ENCODE results near the gene TMCO1. TPM values are rescaled to one million over a fixed set of nuclear protein-coding genes. Genes with fewer than 3 reads are reported as not detected.

Gene TMCO1
- total and polyA plus RNA-seq, 12 donors: 22.6 to 75.2 (median 48.4) TPM

DNA sequence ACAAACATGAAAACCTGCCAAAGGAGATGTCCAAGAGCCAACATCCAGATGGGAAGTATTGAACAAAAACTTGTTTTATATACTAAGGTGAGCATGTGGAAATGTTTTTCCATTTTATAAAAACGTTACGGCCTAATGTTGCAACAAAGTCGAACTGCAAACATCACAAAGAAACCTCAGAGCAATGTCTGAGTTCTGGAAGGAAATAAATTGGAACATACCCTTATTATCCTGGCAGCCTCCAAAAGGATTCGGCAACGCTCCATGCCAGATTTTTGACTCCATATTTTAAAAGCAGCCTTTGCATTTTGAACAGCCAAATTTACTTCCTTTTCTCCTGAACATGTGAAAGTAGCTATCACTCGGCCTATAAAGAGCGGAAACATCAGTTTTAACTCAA is 73.6 kb downstream of the TMCO1 start:
- Histone ChIP-seq H3K27me3 (no peaks in the 10 kb centered on the region), H3K9me3 (no peaks in the 10 kb centered on the region), H3K4me3 (no peak overlapping the region), H3K4me1 (peaks cover 4 to 39% (median 22%) of the 10 kb centered on the region in 9 donors), H3K36me3 (peaks cover 0 to 32% (median 0%) of the 10 kb centered on the region in 9 donors), H3K27ac (peak overlapping the region in 1 of 10 donors; percentile 25)
- TF ChIP-seq, protein P1, sequence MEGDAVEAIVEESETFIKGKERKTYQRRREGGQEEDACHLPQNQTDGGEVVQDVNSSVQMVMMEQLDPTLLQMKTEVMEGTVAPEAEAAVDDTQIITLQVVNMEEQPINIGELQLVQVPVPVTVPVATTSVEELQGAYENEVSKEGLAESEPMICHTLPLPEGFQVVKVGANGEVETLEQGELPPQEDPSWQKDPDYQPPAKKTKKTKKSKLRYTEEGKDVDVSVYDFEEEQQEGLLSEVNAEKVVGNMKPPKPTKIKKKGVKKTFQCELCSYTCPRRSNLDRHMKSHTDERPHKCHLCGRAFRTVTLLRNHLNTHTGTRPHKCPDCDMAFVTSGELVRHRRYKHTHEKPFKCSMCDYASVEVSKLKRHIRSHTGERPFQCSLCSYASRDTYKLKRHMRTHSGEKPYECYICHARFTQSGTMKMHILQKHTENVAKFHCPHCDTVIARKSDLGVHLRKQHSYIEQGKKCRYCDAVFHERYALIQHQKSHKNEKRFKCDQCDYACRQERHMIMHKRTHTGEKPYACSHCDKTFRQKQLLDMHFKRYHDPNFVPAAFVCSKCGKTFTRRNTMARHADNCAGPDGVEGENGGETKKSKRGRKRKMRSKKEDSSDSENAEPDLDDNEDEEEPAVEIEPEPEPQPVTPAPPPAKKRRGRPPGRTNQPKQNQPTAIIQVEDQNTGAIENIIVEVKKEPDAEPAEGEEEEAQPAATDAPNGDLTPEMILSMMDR (IDR thresholded peaks at IDR 0.05): no peak
- 66 to 74% methylated on average over 7 of the region's 7 CpGs for WGBS, 2 donors
- intact Hi-C loops (cut with DNase I): loop anchor here in 5 of 10 donors (5.0 to 10.0 kb wide), 6 partner anchors 63 to 320 kb away; partner anchors contain the start of gene MGST3 (in 2 of the 5)
- ATAC-seq (no peak), DNase-seq (no peak)

DNA sequence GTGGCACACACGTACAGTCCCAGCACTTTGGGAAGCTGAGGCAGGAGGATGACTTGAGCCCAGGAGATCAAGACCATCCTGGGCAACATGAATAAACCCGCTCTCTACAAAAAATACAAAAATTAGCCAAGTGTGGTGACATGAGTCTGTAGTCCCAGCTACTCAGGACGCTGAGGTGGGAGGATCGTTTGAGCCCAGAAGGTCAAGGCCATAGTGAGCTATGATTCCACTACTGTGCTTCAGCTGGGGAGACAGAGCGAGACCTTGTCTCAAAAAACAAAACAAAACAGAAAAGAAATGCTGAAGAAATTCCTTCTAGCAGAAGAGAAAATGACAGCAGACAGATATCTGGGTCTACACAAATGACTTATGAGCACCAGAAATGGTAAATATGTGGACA is 80.6 kb downstream of the TMCO1 start:
- TF ChIP-seq, protein P1 (IDR thresholded peaks at IDR 0.05): no peak
- H3K36me3 ChIP-seq: peaks cover 0 to 75% (median 0%) of the 10 kb centered on the region in 9 donors
- H3K9me3 ChIP-seq: no peaks in the 10 kb centered on the region
- no peaks in the 10 kb centered on the region for H3K27me3 ChIP-seq
- no peak for ATAC-seq
- intact Hi-C loops (cut with DNase I): loop anchor here in 1 of 10 donors (5.0 kb wide), 1 partner anchor 306 kb away; no protein-coding TSS in a partner anchor
- no peak for DNase-seq
- 92 to 96% methylated on average over 5 of the region's 5 CpGs for WGBS, 2 donors
- H3K27ac ChIP-seq: no peak overlapping the region
- H3K4me3 ChIP-seq: no peak overlapping the region
- peaks cover 0 to 12% (median 0%) of the 10 kb centered on the region in 9 donors for H3K4me1 ChIP-seq

DNA sequence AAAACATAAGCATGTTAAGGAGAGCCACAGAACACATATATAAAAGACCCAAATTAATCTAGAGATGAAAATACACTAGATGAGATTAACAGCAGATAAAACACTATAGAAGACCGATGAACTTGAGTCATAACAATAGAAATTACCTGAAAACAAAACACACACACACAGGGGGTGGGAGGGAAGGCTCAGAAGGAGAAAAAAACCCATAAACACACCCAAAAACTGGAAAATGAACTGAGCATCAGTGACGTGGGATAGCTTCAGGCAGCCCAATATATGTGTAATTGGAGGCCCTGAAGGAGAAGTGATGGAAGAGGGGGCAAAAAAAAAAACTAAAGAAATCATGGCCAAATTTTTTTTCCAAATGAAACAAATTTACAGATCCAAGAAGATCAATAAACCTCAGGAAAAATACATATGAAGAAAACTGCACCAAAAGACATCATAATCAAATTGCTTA is 81.7 kb downstream of the TMCO1 start:
- peaks cover 0 to 12% (median 0%) of the 10 kb centered on the region in 9 donors for H3K4me1 ChIP-seq
- WGBS, 2 donors: 92 to 100% methylated on average over 2 of the region's 2 CpGs
- H3K27ac ChIP-seq: no peak overlapping the region
- intact Hi-C loops (cut with DNase I): loop anchor here in 1 of 10 donors (5.0 kb wide), 1 partner anchor 305 kb away; no protein-coding TSS in a partner anchor
- TF ChIP-seq, protein P1 (IDR thresholded peaks at IDR 0.05): no peak
- no peak for ATAC-seq
- H3K36me3 ChIP-seq: peaks cover 0 to 82% (median 9%) of the 10 kb centered on the region in 9 donors
- no peaks in the 10 kb centered on the region for H3K27me3 ChIP-seq
- no peaks in the 10 kb centered on the region for H3K9me3 ChIP-seq
- no peak for DNase-seq
- no peak overlapping the region for H3K4me3 ChIP-seq

DNA sequence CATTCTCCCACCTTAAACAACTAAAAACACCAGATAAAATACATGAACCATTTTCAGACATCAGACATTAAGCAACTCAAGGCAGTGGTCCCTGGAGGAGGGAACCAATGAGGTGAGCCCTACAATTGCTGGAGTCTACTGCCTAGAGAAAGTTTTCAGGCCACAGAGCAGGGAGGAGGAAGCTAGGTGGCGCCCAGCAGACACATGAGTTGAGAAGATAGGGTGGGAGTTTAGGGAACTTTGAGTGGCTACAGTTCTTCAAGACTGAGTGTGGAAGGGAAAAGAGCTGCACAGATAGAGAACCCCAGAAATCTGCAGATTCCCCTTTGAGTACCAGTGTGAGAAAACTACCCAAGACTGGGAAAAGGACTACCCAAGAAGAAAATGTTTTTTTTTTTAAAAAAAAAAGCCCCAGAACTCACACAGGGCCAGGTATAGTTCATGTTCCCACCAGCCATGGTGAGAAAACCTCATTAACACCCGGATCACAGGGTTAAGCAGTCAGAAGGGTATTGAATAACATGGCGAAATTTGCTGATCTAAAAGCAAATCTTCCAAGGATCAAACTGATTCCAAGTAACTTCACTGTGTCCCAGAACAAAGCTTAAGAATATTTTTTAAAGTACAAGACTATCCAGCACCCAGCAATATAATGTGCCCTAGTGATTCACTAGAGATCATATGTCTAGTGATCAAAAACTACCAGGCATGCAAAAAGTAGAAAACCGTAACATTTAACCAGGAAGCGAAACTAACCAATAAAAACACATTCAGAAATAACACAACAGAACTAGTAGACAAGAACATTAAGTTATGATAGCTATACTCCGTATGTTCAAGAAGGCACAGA is 82.3 kb downstream of the TMCO1 start:
- 86 to 87% methylated on average over 6 of the region's 6 CpGs for WGBS, 2 donors
- H3K27ac ChIP-seq: peak overlapping the region in 1 of 10 donors; percentile 2
- H3K36me3 ChIP-seq: peaks cover 0 to 82% (median 15%) of the 10 kb centered on the region in 9 donors
- H3K4me3 ChIP-seq: no peak overlapping the region
- DNase-seq (no peak), ATAC-seq (no peak)
- TF ChIP-seq, protein P1 (IDR thresholded peaks at IDR 0.05): peak in 2 of 9 donors; percentile 15 to 18
- H3K4me1 ChIP-seq: peaks cover 0 to 12% (median 0%) of the 10 kb centered on the region in 9 donors
- H3K9me3 ChIP-seq: no peaks in the 10 kb centered on the region
- intact Hi-C loops (cut with DNase I): loop anchor here in 1 of 10 donors (5.0 kb wide), 1 partner anchor 304 kb away; no protein-coding TSS in a partner anchor
- H3K27me3 ChIP-seq: no peaks in the 10 kb centered on the region

All from heart right ventricle (tissue), 16 donors.